Right lobe of liver (tissue), 6 donors: ENCODE data around the gene OTOL1. TPM values are rescaled to one million over a fixed set of nuclear protein-coding genes. Genes with fewer than 3 reads are reported as not detected.

Experiments
- ATAC-seq, 4 donors: fragments of 200-7000 bp; cut with Tn5 transposase; one replicate each; pipeline ENCODE4 v1.9.1; 2020; ENCODE audit warnings: mild to moderate bottlenecking in 4 of 4, moderate library complexity in 4 of 4
- DNase-seq, 3 donors: peaks; one replicate each; pipeline ENCODE4 v3.0.0-alpha.2; 2020
- H3K27ac ChIP-seq, 3 donors: fragments of 200-600 bp; one replicate each; pipeline ENCODE4 v1.8.0; 2022
- H3K27me3 ChIP-seq, 2 donors: fragments of 200-600 bp; one replicate each; pipeline ENCODE4 v1.8.0; 2022
- H3K36me3 ChIP-seq, 4 donors: fragments of 200-600 bp; sonication (generic) in 1 of 4; one replicate each; pipeline versions ENCODE4 v1.5.1 to v1.8.0; 2017 to 2022; ENCODE audit warnings: control low read depth in 1 of 4
- H3K4me1 ChIP-seq, 4 donors: fragments of 200-600 bp; sonication (generic) in 1 of 4; one replicate each; pipeline versions ENCODE4 v1.5.1 to v1.8.0; 2017 to 2022; ENCODE audit warnings: control low read depth in 1 of 4
- H3K4me3 ChIP-seq, 3 donors: fragments of 200-600 bp; one replicate each; pipeline ENCODE4 v1.8.0; 2022
- H3K9me3 ChIP-seq, 4 donors: fragments of 200-600 bp; sonication (generic) in 1 of 4; one replicate each; pipeline versions ENCODE4 v1.5.1 to v1.8.0; 2017 to 2022; ENCODE audit warnings: control low read depth in 1 of 4
- POLR2A ChIP-seq: fragments of 450-650 bp; IDR thresholded peaks from one replicate; pipeline ENCODE4 v1.6.1; 2017; ENCODE audit warnings: antibody characterized with exemption, mild to moderate bottlenecking
- WGBS: methylation state at CpG from one replicate; pipeline ENCODE4 v1.1.6; 2018; ENCODE audit warnings: low coverage, low lambda C conversion rate; ENCODE audit not compliant: insufficient coverage; ENCODE audit errors: missing lambda C conversion rate; 5-methylcytosine and 5-hydroxymethylcytosine counted together
- intact Hi-C, 2 donors: fragments of 100-400 bp; cut with DNase I; formaldehyde crosslinking; loops; one replicate each; pipeline versions ENCODE4 v1.11.2 to v1.14.1; 2022
- total RNA-seq, 6 experiments: library from RNA; depleted of rRNA in 2 of 6; stranded (reverse); fragments of >200 nt in 2 of 6; fragmentation: NEBNext Ultra II Directional in 3 of 6; extraction: Animal tissue kit (Norgen Biotek cat#: 25700) in 3 of 6; gene quantifications; one replicate each; pipeline versions ENCODE4 v1.1.0 to v1.2.4, GENCODE V29; 2016 to 2023
- TF ChIP-seq, protein P1 (sequence below), 4 donors: fragments of 200-600 bp in 3 of 4; fragments of 450-650 bp in 1 of 4; IDR thresholded peaks; one replicate each; pipeline versions ENCODE4 v1.5.1 to v1.8.0; 2016 to 2022; ENCODE audit warnings: antibody characterized with exemption in 4 of 4, mild to moderate bottlenecking in 2 of 4
- donor health status: DM: no; HTN: yes; CAD: no.
- donor health status: DM: no; HTN: no; CAD: no.
- donor health status: DM: no; HTN: no; CAD: no.
- donor health status: DM: no; HTN: yes; CAD: no.
- donor health status: DM: no; HTN: yes; CAD: no.

OTOL1 gene
- total RNA-seq, 6 experiments from 2014 or later = not detected

DNA sequence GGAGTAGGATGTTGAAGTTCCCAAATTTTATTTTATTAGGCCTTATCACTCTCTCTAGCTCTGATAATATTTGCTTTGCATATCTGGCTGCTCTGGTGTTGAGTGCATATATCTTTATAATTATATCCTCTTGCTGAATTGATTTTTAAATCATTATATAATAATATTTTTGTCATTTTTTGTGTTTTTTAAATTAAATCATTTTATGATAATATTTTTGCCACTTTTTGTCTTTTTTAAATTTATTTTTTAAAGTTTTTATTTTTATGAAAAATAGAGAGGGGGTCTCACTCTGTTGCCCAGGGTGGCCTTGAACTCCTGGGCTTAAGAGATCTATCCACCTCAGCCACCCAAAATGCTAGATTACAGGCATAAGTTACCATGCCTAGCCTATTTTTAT is 34.5 kb upstream of the OTOL1 start:
- Histone ChIP-seq H3K9me3 (no peaks in the 10 kb centered on the region), H3K4me1 (no peaks in the 10 kb centered on the region), H3K36me3 (no peaks in the 10 kb centered on the region), H3K27me3 (no peaks in the 10 kb centered on the region), H3K27ac (no peak overlapping the region), H3K4me3 (no peak overlapping the region)
- TF ChIP-seq POLR2A = no peak
- TF ChIP-seq, protein P1, sequence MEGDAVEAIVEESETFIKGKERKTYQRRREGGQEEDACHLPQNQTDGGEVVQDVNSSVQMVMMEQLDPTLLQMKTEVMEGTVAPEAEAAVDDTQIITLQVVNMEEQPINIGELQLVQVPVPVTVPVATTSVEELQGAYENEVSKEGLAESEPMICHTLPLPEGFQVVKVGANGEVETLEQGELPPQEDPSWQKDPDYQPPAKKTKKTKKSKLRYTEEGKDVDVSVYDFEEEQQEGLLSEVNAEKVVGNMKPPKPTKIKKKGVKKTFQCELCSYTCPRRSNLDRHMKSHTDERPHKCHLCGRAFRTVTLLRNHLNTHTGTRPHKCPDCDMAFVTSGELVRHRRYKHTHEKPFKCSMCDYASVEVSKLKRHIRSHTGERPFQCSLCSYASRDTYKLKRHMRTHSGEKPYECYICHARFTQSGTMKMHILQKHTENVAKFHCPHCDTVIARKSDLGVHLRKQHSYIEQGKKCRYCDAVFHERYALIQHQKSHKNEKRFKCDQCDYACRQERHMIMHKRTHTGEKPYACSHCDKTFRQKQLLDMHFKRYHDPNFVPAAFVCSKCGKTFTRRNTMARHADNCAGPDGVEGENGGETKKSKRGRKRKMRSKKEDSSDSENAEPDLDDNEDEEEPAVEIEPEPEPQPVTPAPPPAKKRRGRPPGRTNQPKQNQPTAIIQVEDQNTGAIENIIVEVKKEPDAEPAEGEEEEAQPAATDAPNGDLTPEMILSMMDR (IDR thresholded peaks at IDR 0.05) = no peak
- ATAC-seq (no peak), DNase-seq (no peak)
- intact Hi-C loops = no loop called here

DNA sequence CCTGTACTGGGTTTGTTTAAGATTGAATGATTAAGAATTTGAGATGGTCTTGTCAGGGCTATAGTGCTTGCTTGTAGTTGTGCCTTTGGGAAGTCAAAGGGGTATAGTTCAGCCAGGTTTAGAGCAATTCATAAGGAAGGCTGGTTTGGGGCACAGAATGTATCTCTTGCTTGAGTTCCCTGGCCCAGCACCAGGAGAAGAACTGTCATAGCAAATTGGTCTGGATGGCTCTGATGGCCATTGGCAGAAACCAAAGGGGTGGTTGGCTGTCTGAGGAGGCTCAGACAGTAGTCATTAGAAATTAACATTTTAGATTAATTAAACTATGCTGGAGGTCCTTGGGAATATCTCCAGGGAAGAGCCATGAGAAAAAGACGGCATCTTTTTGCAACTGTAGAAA is 25.4 kb upstream of the OTOL1 start:
- Histone ChIP-seq H3K4me1 (peaks cover 0 to 6% (median 0%) of the 10 kb centered on the region in 4 donors), H3K36me3 (no peaks in the 10 kb centered on the region), H3K9me3 (no peaks in the 10 kb centered on the region), H3K27ac (no peak overlapping the region), H3K27me3 (no peaks in the 10 kb centered on the region), H3K4me3 (no peak overlapping the region)
- TF ChIP-seq, protein P1 (IDR thresholded peaks at IDR 0.05) = no peak
- TF ChIP-seq POLR2A = no peak
- DNase-seq (no peak), ATAC-seq (no peak)
- intact Hi-C loops = no loop called here
- 74% methylated on average over 1 of the region's 1 CpG for WGBS

DNA sequence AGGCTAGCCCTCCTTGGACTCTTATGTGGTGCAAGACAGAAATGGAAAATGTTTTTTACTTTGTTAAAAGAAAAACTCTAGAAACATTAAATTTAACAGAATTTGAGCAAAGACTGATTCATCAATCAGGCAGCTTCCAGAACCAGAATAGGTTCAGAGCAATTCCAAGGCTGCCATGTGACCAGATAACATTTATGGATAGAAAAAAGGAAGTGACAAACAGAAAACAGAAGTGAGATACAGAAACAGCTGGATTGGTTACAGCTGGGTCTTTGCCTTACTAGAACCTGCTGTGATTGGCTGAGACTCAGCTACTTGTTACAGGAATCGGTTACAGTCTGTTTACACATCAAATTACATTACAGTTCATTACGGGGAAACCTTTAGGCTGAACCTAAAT is 22.5 kb upstream of the OTOL1 start:
- intact Hi-C loops = no loop called here
- H3K4me1 ChIP-seq = peaks cover 0 to 6% (median 0%) of the 10 kb centered on the region in 4 donors
- no peaks in the 10 kb centered on the region for H3K36me3 ChIP-seq
- no peak for DNase-seq
- no peaks in the 10 kb centered on the region for H3K9me3 ChIP-seq
- ATAC-seq = no peak
- no peak for TF ChIP-seq POLR2A
- TF ChIP-seq, protein P1 (IDR thresholded peaks at IDR 0.05) = no peak
- H3K4me3 ChIP-seq = no peak overlapping the region
- WGBS = 84% methylated on average over 2 of the region's 2 CpGs
- H3K27me3 ChIP-seq = no peaks in the 10 kb centered on the region
- no peak overlapping the region for H3K27ac ChIP-seq

DNA sequence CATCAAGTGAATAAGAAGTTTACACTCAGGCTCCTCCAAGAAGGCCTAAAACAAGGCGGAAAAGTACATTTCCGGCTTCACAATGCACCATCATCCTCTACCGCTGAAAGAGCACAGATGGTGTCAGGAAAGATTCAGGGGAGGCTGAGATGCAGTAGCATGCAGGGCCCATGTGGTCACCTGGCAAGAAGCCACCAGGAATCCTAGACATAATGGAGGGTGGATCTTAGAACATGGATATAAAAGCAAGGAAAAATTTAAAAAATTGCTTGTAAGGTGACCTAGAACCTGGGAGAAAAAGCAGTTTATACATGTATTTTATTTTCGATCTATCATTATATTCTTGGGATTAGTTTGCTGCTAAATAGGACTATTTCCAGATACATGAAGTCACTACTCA is 21.9 kb upstream of the OTOL1 start:
- TF ChIP-seq POLR2A = no peak
- TF ChIP-seq, protein P1 (IDR thresholded peaks at IDR 0.05) = no peak
- WGBS = 83% methylated on average over 4 of the region's 4 CpGs
- ATAC-seq = no peak
- intact Hi-C loops = no loop called here
- Histone ChIP-seq H3K9me3 (no peaks in the 10 kb centered on the region), H3K27me3 (no peaks in the 10 kb centered on the region), H3K4me3 (no peak overlapping the region), H3K4me1 (peaks cover 0 to 6% (median 0%) of the 10 kb centered on the region in 4 donors), H3K27ac (no peak overlapping the region), H3K36me3 (no peaks in the 10 kb centered on the region)
- no peak for DNase-seq

DNA sequence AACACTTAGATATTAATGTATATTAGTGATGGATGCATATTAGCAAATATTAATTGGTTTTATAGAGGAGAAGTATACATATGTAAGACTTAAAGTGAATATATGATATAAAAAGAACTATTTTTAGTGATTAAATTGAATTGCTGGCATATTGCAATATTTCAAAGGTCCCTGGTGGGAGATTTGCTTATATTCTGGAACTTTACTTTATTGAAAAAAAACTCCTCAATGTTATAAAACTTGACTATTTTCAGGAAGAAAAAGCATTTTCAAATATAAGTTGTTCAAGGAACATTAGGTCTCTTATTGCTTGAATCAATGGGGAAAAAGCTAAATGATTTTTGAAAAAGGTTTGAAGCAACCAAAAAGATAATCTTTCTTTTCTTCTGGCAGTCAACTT is 21.4 kb upstream of the OTOL1 start:
- no peaks in the 10 kb centered on the region for H3K9me3 ChIP-seq
- ATAC-seq (no peak), DNase-seq (no peak)
- no peaks in the 10 kb centered on the region for H3K27me3 ChIP-seq
- H3K27ac ChIP-seq = no peak overlapping the region
- no peak for TF ChIP-seq POLR2A
- H3K36me3 ChIP-seq = no peaks in the 10 kb centered on the region
- intact Hi-C loops = no loop called here
- peaks cover 0 to 6% (median 0%) of the 10 kb centered on the region in 4 donors for H3K4me1 ChIP-seq
- no peak overlapping the region for H3K4me3 ChIP-seq
